K562 (cell line): Measurements from ENCODE around the gene MYOT. TPM values are rescaled to one million over a fixed set of nuclear protein-coding genes. Genes with fewer than 3 reads are reported as not detected.

Experiments used
- ADNP ChIP-seq: fragments of 200-800 bp; sonication (Bioruptor generic); IDR thresholded peaks from 2 replicates; pipeline ENCODE4 v1.6.1; 2016; ENCODE audit warnings: missing genetic modification characterization, missing compliant biosample characterization
- EP400 ChIP-seq: fragments of 450-650 bp; IDR thresholded peaks from 2 replicates; pipeline ENCODE4 v1.6.1; 2017; ENCODE audit warnings: antibody characterized with exemption, mild to moderate bottlenecking, moderate library complexity
- ETS2 ChIP-seq: IDR thresholded peaks from 2 replicates; pipeline ENCODE4 v1.6.1; 2016; ENCODE audit warnings: borderline replicate concordance, missing genetic modification characterization, mild to moderate bottlenecking, moderate library complexity, missing compliant biosample characterization; ENCODE audit not compliant: poor library complexity, severe bottlenecking
- GTF2E2 ChIP-seq: fragments of 200-800 bp; sonication (Bioruptor generic); IDR thresholded peaks from 2 replicates; pipeline ENCODE4 v1.6.1; 2016; ENCODE audit warnings: missing genetic modification characterization, missing compliant biosample characterization
- MEIS2 ChIP-seq: fragments of 450-650 bp; IDR thresholded peaks from 2 replicates; pipeline ENCODE4 v1.6.1; 2014; ENCODE audit warnings: mild to moderate bottlenecking; ENCODE audit not compliant: partially characterized antibody
- RBFOX2 ChIP-seq: fragments of 200-400 bp; formaldehyde crosslinking; IDR thresholded peaks from 2 replicates; pipeline ENCODE4 v1.6.1; 2017; ENCODE audit warnings: low read depth, mild to moderate bottlenecking, low read length, moderate library complexity
- RCOR1 ChIP-seq, 2 experiments: IDR thresholded peaks; 2 replicates each; pipeline ENCODE4 v1.6.1; 2012; ENCODE audit warnings: low read depth in 2 of 2, low read length in 2 of 2, borderline replicate concordance in 1 of 2, improper control_type of control experiment in 1 of 2
- SIN3A ChIP-seq, 2 experiments: fragments of 150-350 bp in 1 of 2; IDR thresholded peaks; 2 replicates each; pipeline ENCODE4 v1.6.1; 2011 to 2016; ENCODE audit warnings: borderline replicate concordance in 2 of 2, low read depth in 2 of 2, low read length in 2 of 2, mild to moderate bottlenecking in 2 of 2, moderate library complexity in 2 of 2; ENCODE audit not compliant: control insufficient read depth in 1 of 2
- SRF ChIP-seq, 2 experiments: fragments of 250-450, 450-650 bp in 1 of 2; sonication (Bioruptor Pico) in 1 of 2; sonication (generic) in 1 of 2; formaldehyde crosslinking; IDR thresholded peaks; 2 replicates each; pipeline versions ENCODE4 v1.5.0 to v1.5.1; 2020 to 2022; ENCODE audit warnings: mild to moderate bottlenecking in 1 of 2, missing genetic modification reagents in 1 of 2
- ZFX ChIP-seq: sonication (generic); formaldehyde crosslinking; IDR thresholded peaks from 2 replicates; pipeline ENCODE4 v1.8.0; 2022; ENCODE audit warnings: mild to moderate bottlenecking, missing genetic modification reagents, moderate library complexity
- ZNF217 ChIP-seq: sonication (generic); formaldehyde crosslinking; IDR thresholded peaks from 2 replicates; pipeline ENCODE4 v1.8.0; 2022; ENCODE audit warnings: mild to moderate bottlenecking, missing genetic modification reagents
- ZNF507 ChIP-seq: conservative IDR thresholded peaks from 2 replicates; pipeline ENCODE4 v1.6.1; 2017; ENCODE audit warnings: missing genetic modification characterization, missing compliant biosample characterization
- polyA plus RNA-seq, 8 experiments: library from polyadenylated mRNA; depleted of rRNA in 4 of 8; stranded (reverse) in 5 of 8; unstranded in 3 of 8; fragments of >200 nt; fragmentation: Nextera tagmentation in 2 of 8; fragmentation: Illumina TruSeq in 1 of 8; extraction: Ambion mirVana in 2 of 8; extraction: Trizol in 1 of 8; gene quantifications; 2 replicates each; pipeline versions ENCODE4 v1.2.1 to v1.2.3, GENCODE V29; 2011 to 2014; ENCODE audit warnings: inconsistent platforms in 1 of 8, missing spikeins in 1 of 8
- total RNA-seq, 7 experiments: library from RNA; depleted of rRNA in 6 of 7; stranded (reverse); fragments of >200 nt in 6 of 7; fragmentation: Illumina TruSeq in 2 of 7; extraction: Trizol in 2 of 7; gene quantifications; 2 replicates each; pipeline versions ENCODE4 v1.2.1 to v1.2.3, GENCODE V29; 2011 to 2021; ENCODE audit warnings: low replicate concordance in 1 of 7
- TF ChIP-seq, protein P1 (sequence below): fragments of 450-650 bp; IDR thresholded peaks from 2 replicates; pipeline ENCODE4 v1.6.1; 2016; ENCODE audit warnings: antibody characterized with exemption
- TF ChIP-seq, protein P2 (sequence below): fragments of 250-450 bp; sonication (Bioruptor Pico); IDR thresholded peaks from 2 replicates; pipeline ENCODE4 v1.5.0; 2022; ENCODE audit warnings: mild to moderate bottlenecking
- TF ChIP-seq, protein P3 (sequence below): sonication (generic); formaldehyde crosslinking; IDR thresholded peaks from 2 replicates; pipeline ENCODE4 v1.8.1; 2023; ENCODE audit warnings: missing genetic modification reagents, mild to moderate bottlenecking, borderline replicate concordance
- TF ChIP-seq, protein P4 (sequence below): sonication (generic); formaldehyde crosslinking; IDR thresholded peaks from 2 replicates; pipeline ENCODE4 v1.8.1; 2023; ENCODE audit warnings: mild to moderate bottlenecking, missing genetic modification reagents, moderate library complexity

MYOT gene
- total and polyA plus RNA-seq, 9 of the 15 experiments (the other 6 are each of a cell fraction or from before 2014, with no cell fraction given): 0.24 to 0.38 TPM; not detected in 7

DNA sequence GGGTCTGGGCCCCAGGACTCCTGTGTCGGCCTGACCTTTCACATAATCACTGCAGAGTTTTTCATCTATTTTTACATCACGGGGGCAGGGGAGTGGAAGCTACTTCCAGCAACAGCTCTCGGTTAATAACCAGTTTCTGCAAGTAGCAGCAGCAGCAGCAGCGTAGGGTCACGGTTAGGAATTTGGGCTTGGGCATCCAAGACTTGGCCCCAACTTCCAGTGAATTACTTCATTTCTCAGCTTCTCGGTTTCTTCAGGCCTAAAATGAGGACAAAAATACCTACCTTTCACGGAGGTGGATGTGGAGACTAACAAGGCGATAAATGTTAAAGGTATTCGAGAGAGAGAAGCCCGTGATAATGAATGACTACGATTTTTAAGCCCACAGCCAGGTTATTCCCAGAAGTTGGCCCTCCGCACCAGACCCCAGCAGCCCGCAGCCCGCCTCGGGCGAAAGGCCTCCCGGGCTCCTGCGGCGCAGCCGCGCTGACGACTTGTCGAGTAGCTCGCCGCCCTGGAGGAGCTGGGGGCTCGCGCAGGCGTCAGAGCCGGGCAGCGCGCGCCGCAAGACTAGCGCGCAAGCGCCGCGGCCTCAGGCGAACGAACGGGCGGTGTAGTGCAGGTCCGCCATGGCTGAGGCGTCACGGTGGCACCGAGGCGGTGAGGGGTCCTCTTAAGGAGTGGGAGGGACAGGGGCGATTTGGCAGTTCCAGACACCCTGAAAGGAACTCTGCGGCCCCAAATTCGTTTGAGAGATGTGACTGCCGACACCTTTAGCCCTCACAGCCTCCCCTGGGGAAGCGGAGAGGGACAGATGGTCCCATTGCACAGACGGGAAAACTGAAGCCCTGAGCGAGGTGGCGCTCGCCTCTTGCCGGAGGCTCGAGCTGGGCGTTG, 21.5 kb downstream of the MYOT start, which contains the start of gene PKD2L2 (continued):
- TF ChIP-seq, protein P1, sequence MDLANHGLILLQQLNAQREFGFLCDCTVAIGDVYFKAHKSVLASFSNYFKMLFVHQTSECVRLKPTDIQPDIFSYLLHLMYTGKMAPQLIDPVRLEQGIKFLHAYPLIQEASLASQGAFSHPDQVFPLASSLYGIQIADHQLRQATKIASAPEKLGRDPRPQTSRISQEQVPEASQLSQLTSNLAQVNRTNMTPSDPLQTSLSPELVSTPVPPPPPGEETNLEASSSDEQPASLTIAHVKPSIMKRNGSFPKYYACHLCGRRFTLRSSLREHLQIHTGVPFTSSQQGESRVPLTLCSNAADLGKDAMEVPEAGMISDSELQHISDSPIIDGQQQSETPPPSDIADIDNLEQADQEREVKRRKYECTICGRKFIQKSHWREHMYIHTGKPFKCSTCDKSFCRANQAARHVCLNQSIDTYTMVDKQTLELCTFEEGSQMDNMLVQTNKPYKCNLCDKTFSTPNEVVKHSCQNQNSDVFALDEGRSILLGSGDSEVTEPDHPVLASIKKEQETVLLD: peak; percentile 78
- peak; percentile 97 for TF ChIP-seq ADNP
- TF ChIP-seq ZNF507: no peak
- TF ChIP-seq RCOR1 (IDR thresholded peaks at IDR 0.05; ENCODE audit: borderline replicate concordance in 1 of 2, low read depth in 2 of 2, low read length in 2 of 2): peak; percentile 69 to 95
- TF ChIP-seq, protein P2, sequence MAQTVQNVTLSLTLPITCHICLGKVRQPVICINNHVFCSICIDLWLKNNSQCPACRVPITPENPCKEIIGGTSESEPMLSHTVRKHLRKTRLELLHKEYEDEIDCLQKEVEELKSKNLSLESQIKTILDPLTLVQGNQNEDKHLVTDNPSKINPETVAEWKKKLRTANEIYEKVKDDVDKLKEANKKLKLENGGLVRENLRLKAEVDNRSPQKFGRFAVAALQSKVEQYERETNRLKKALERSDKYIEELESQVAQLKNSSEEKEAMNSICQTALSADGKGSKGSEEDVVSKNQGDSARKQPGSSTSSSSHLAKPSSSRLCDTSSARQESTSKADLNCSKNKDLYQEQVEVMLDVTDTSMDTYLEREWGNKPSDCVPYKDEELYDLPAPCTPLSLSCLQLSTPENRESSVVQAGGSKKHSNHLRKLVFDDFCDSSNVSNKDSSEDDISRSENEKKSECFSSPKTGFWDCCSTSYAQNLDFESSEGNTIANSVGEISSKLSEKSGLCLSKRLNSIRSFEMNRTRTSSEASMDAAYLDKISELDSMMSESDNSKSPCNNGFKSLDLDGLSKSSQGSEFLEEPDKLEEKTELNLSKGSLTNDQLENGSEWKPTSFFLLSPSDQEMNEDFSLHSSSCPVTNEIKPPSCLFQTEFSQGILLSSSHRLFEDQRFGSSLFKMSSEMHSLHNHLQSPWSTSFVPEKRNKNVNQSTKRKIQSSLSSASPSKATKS (CRISPR knock-in tag): no peak
- no peak for TF ChIP-seq ETS2
- peak; percentile 99 for TF ChIP-seq ZFX
- TF ChIP-seq, protein P3, sequence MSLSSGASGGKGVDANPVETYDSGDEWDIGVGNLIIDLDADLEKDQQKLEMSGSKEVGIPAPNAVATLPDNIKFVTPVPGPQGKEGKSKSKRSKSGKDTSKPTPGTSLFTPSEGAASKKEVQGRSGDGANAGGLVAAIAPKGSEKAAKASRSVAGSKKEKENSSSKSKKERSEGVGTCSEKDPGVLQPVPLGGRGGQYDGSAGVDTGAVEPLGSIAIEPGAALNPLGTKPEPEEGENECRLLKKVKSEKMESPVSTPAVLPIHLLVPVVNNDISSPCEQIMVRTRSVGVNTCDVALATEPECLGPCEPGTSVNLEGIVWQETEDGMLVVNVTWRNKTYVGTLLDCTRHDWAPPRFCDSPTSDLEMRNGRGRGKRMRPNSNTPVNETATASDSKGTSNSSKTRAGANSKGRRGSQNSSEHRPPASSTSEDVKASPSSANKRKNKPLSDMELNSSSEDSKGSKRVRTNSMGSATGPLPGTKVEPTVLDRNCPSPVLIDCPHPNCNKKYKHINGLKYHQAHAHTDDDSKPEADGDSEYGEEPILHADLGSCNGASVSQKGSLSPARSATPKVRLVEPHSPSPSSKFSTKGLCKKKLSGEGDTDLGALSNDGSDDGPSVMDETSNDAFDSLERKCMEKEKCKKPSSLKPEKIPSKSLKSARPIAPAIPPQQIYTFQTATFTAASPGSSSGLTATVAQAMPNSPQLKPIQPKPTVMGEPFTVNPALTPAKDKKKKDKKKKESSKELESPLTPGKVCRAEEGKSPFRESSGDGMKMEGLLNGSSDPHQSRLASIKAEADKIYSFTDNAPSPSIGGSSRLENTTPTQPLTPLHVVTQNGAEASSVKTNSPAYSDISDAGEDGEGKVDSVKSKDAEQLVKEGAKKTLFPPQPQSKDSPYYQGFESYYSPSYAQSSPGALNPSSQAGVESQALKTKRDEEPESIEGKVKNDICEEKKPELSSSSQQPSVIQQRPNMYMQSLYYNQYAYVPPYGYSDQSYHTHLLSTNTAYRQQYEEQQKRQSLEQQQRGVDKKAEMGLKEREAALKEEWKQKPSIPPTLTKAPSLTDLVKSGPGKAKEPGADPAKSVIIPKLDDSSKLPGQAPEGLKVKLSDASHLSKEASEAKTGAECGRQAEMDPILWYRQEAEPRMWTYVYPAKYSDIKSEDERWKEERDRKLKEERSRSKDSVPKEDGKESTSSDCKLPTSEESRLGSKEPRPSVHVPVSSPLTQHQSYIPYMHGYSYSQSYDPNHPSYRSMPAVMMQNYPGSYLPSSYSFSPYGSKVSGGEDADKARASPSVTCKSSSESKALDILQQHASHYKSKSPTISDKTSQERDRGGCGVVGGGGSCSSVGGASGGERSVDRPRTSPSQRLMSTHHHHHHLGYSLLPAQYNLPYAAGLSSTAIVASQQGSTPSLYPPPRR: no peak
- no peak for TF ChIP-seq ZNF217 (CRISPR knock-in tag)
- TF ChIP-seq SIN3A (IDR thresholded peaks at IDR 0.05; ENCODE audit: borderline replicate concordance in 2 of 2, control insufficient read depth in 1 of 2, low read depth in 2 of 2, low read length in 2 of 2): no peak; a peak in 1 of 4 replicates
- TF ChIP-seq, protein P4, sequence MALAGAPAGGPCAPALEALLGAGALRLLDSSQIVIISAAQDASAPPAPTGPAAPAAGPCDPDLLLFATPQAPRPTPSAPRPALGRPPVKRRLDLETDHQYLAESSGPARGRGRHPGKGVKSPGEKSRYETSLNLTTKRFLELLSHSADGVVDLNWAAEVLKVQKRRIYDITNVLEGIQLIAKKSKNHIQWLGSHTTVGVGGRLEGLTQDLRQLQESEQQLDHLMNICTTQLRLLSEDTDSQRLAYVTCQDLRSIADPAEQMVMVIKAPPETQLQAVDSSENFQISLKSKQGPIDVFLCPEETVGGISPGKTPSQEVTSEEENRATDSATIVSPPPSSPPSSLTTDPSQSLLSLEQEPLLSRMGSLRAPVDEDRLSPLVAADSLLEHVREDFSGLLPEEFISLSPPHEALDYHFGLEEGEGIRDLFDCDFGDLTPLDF: 0 out of 2 replicates have a peak, but pooled peaks have one; percentile 36
- peak; percentile 63 for TF ChIP-seq EP400
- TF ChIP-seq RBFOX2: peak; percentile 98
- no peak; the same call in 1 of the 2 replicates for TF ChIP-seq GTF2E2
- TF ChIP-seq MEIS2: peak; percentile 93
- peak in 1 of 2 experiments; percentile 86; a peak in 1 of 4 replicates for TF ChIP-seq SRF (CRISPR knock-in tag; IDR thresholded peaks at IDR 0.05)
